Fibroblast of lung (primary cell): ENCODE data around the gene CDC20B. TPM values are rescaled to one million over a fixed set of nuclear protein-coding genes. Genes with fewer than 3 reads are reported as not detected.

Experiments
- DNase-seq, 2 donors: peaks; one replicate each; pipeline versions ENCODE4 v3.0.0 to v3.0.0-alpha.2; 2010; ENCODE audit warnings: low read depth in 2 of 2
- H2AFZ ChIP-seq: 2 replicates; pipeline ENCODE4 v1.5.1; 2012; ENCODE audit warnings: low read length, control low read depth, inconsistent platforms
- H3K27ac ChIP-seq: 2 replicates; pipeline ENCODE4 v1.5.1; 2011; ENCODE audit warnings: low read length, control low read depth; ENCODE audit not compliant: insufficient read depth
- H3K27me3 ChIP-seq: 2 replicates; pipeline ENCODE4 v1.5.1; 2011; ENCODE audit warnings: mild to moderate bottlenecking, low read length; ENCODE audit not compliant: control insufficient read depth, insufficient read depth
- H3K36me3 ChIP-seq: 2 replicates; pipeline ENCODE4 v1.5.1; 2011; ENCODE audit warnings: low read length; ENCODE audit not compliant: control insufficient read depth, insufficient read depth
- H3K4me1 ChIP-seq: 2 replicates; pipeline ENCODE4 v1.5.1; 2011; ENCODE audit warnings: low read length; ENCODE audit not compliant: control insufficient read depth, insufficient read depth; ENCODE audit errors: extremely low read depth
- H3K4me2 ChIP-seq: 2 replicates; pipeline ENCODE4 v1.5.1; 2011; ENCODE audit warnings: low read length, control low read depth; ENCODE audit not compliant: insufficient read depth; ENCODE audit errors: extremely low read depth
- H3K4me3 ChIP-seq, 4 experiments: fragments of 200-600 bp in 1 of 4; sonication (generic) in 1 of 4; replicated peaks in 1 of 4; 2 replicates each; pipeline ENCODE4 v1.5.1; 2011 to 2016; ENCODE audit warnings: low read length in 4 of 4, low read depth in 3 of 4, mild to moderate bottlenecking in 3 of 4, control low read depth in 2 of 4, inconsistent platforms in 1 of 4, mixed read lengths in 1 of 4; ENCODE audit not compliant: insufficient read depth in 1 of 4; ENCODE audit errors: control extremely low read depth in 1 of 4
- H3K79me2 ChIP-seq: 2 replicates; pipeline ENCODE4 v1.5.1; 2012; ENCODE audit warnings: mild to moderate bottlenecking, low read length, inconsistent platforms; ENCODE audit not compliant: control insufficient read depth, insufficient read depth
- H3K9ac ChIP-seq: 2 replicates; pipeline ENCODE4 v1.5.1; 2011; ENCODE audit warnings: mild to moderate bottlenecking, low read length, control low read depth; ENCODE audit not compliant: insufficient read depth
- H3K9me3 ChIP-seq: 2 replicates; pipeline ENCODE4 v1.5.1; 2012; ENCODE audit warnings: low read depth, low read length; ENCODE audit not compliant: control insufficient read depth, insufficient read depth
- H4K20me1 ChIP-seq: 2 replicates; pipeline ENCODE4 v1.5.1; 2011; ENCODE audit warnings: low read length; ENCODE audit not compliant: control insufficient read depth, insufficient read depth; ENCODE audit errors: extremely low read depth
- CTCF ChIP-seq, 2 donors: IDR thresholded peaks in 1 of 2; conservative IDR thresholded peaks in 1 of 2; 1 replicate in 1 of 2; 2 replicates in 1 of 2; pipeline ENCODE4 v1.5.1; 2011 to 2012; ENCODE audit warnings: low read length in 2 of 2, control low read depth in 1 of 2, inconsistent platforms in 1 of 2, low read depth in 1 of 2, mild to moderate bottlenecking in 1 of 2
- EZH2 ChIP-seq: IDR thresholded peaks from 2 replicates; pipeline ENCODE4 v1.5.1; 2012; ENCODE audit warnings: low read length, control low read depth, mild to moderate bottlenecking; ENCODE audit errors: missing control alignments
- polyA plus RNA-seq, 2 donors: library from polyadenylated mRNA; depleted of rRNA in 1 of 2; stranded (reverse) in 1 of 2; unstranded in 1 of 2; fragments of >200 nt; gene quantifications; 2 replicates each; pipeline ENCODE4 v1.2.1, GENCODE V29; 2011 to 2012; ENCODE audit warnings: missing spikeins in 1 of 2
- total RNA-seq: library from RNA; depleted of rRNA; stranded (reverse); fragments of >200 nt; gene quantifications from 2 replicates; pipeline ENCODE4 v1.2.1, GENCODE V29; 2014

The CDC20B gene
- total and polyA plus RNA-seq, 2 donors (not counting 1 experiment from before 2014, with no cell fraction given) = under 0.01 TPM; not detected in 1

DNA sequence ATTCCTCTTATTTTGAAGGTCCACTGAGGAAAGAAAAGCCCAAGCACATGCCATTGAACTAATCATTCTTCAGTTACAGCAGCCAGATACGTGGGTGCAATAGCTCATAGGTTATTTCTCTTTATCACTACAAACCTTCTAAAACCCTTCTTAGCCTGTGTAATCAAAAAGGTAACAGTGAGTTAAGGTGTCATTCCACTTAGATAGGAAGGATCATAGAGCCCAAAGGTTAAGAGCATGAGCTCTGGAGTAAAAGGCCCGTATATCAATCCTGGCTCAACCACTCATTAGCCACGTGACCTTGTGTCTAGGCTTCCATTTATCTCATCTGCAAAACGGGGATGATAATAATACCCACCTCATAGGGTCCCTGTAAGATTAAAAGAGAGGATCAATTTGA, 10.3 kb downstream of the CDC20B start:
- Histone ChIP-seq H3K9me3 (no peaks in the 10 kb centered on the region), H3K4me3 (peak overlapping the region in 1 of 4 experiments; percentile 80)

DNA sequence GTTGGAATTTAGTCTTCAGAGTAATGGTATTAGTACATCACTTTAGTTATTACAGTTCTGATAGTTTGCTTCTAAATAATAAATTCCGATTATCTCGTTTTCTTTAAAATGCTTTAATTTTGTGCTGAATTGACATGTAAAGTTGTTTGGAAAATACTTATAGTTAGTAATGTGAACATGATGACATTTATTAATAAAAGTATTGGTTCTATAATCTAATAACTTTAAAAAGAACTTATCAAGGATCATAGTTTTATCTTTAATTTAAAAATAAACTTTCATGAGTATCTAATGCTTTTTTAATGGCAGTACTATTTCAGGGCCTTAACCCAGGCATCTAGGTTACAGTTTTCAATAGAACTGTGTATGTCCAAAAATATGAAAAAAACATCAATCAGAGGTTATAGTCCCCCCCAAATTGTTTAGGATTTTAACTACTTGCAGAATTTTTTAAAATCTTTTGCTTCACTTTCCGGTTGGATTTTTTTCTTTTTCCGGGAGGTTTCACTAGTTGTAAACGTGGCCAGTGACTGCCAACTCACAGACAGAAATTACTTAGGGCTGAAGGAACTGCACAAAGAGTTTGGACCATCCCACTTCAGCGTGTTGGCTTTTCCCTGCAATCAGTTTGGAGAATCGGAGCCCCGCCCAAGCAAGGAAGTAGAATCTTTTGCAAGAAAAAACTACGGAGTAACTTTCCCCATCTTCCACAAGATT, 12.3 kb downstream of the CDC20B start:
- H3K79me2 ChIP-seq = peaks cover 27% of the 10 kb centered on the region
- peaks cover 5% of the 10 kb centered on the region for H3K4me1 ChIP-seq
- peak overlapping the region; percentile 85 for H3K4me2 ChIP-seq
- H3K36me3 ChIP-seq = no peaks in the 10 kb centered on the region
- DNase-seq = peak; percentile 96 to 97
- H3K4me3 ChIP-seq = peak overlapping the region; percentile 80 to 100 (median 82)
- H3K9ac ChIP-seq = peak overlapping the region; percentile 70
- H3K27ac ChIP-seq = peak overlapping the region; percentile 92
- no peaks in the 10 kb centered on the region for H3K27me3 ChIP-seq
- no peaks in the 10 kb centered on the region for H3K9me3 ChIP-seq
- no peaks in the 10 kb centered on the region for H4K20me1 ChIP-seq
- TF ChIP-seq EZH2 (no peak), CTCF (conservative IDR thresholded peaks at IDR 0.05 in 1 of 2, IDR thresholded peaks at IDR 0.05 in 1 of 2; ENCODE audit: low read depth in 1 of 2, low read length in 2 of 2) (no peak)
- H2AFZ ChIP-seq = no peak overlapping the region

More for the DNA sequence above, 10.3 kb downstream of the CDC20B start:
- peak overlapping the region; percentile 23 for H3K4me2 ChIP-seq
- no peaks in the 10 kb centered on the region for H3K27me3 ChIP-seq
- no peak overlapping the region for H2AFZ ChIP-seq
- H3K9ac ChIP-seq = no peak overlapping the region
- peaks cover 4% of the 10 kb centered on the region for H3K36me3 ChIP-seq
- DNase-seq = no peak
- no peak overlapping the region for H3K27ac ChIP-seq
- H3K4me1 ChIP-seq = peaks cover 5% of the 10 kb centered on the region
- TF ChIP-seq CTCF (conservative IDR thresholded peaks at IDR 0.05 in 1 of 2, IDR thresholded peaks at IDR 0.05 in 1 of 2; ENCODE audit: low read depth in 1 of 2, low read length in 2 of 2) (no peak), EZH2 (no peak)
- H4K20me1 ChIP-seq = no peaks in the 10 kb centered on the region
- H3K79me2 ChIP-seq = peaks cover 27% of the 10 kb centered on the region

DNA sequence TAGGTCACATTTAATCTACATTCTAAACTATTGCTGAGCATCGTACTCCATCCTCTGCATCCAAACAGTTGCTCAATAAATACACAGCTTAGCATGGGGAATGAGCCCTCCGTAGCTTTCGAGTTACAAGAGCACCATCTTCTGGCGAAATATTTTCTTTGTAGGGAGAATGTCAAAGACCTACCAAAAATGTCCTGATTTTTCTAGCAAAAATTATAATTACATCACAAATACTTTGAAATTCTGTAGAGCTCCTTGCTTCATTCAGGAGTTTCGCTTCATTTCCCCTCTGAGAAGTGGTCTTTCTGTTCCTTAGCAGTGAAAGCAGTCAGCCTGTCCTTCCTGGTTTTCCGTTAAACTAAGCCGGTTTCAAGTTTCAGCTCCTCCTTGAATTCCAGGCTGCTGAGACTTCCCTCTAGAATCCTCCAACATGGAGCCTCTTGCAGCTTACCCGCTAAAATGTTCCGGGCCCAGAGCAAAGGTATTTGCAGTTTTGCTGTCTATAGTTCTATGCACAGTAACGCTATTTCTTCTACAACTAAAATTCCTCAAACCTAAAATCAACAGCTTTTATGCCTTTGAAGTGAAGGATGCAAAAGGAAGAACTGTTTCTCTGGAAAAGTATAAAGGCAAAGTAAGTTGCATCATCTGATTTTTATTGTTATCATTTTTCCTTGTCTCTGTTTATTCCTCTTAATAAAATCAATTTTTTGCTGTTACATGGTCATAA, 13.0 kb downstream of the CDC20B start, which contains the start of gene GPX8:
GPX8 (plus strand) TSS at position 409 of the 730 bp plus-strand sequence; CDS start at position 431, 22 bp downstream.
- Histone ChIP-seq H3K36me3 (no peaks in the 10 kb centered on the region), H3K79me2 (peaks cover 27% of the 10 kb centered on the region), H3K27ac (peak within 1 kb of the TSS; percentile 92), H4K20me1 (no peaks in the 10 kb centered on the region), H3K4me2 (peak within 1 kb of the TSS; percentile 85), H3K9me3 (no peaks in the 10 kb centered on the region), H3K27me3 (no peaks in the 10 kb centered on the region), H2AFZ (peak within 1 kb of the TSS; percentile 78), H3K9ac (peak within 1 kb of the TSS; percentile 70), H3K4me3 (peak within 1 kb of the TSS; percentile 80 to 100 (median 82)), H3K4me1 (peaks cover 8% of the 10 kb centered on the region)
- TF ChIP-seq CTCF (conservative IDR thresholded peaks at IDR 0.05 in 1 of 2, IDR thresholded peaks at IDR 0.05 in 1 of 2; ENCODE audit: low read depth in 1 of 2, low read length in 2 of 2) (peak; percentile 51 to 60), EZH2 (no peak)
- peak; percentile 90 to 93 for DNase-seq
